SK-N-SH (cell line): ENCODE results near the gene KCNJ2. TPM values are rescaled to one million over a fixed set of nuclear protein-coding genes. Genes with fewer than 3 reads are reported as not detected.

Experiments used
- CTCF ChIA-PET: fragments of 300-600, 350-600 bp; formaldehyde crosslinking; extraction: SDS; loops from one replicate; lab custom pipeline; 2021; lab: Yijun Ruan, JAX
- POLR2A ChIA-PET: fragments of 350-600 bp; sonication (Branson Sonifier 250); formaldehyde crosslinking; extraction: SDS; loops from one replicate; lab custom pipeline; 2020; ENCODE audit warnings: antibody characterized with exemption, inconsistent platforms; lab: Yijun Ruan, JAX
- DNase-seq: peaks from one replicate; pipeline ENCODE4 v3.0.0; 2012
- H2AFZ ChIP-seq: fragments of 200-600 bp; sonication (generic); 2 replicates; pipeline ENCODE4 v1.8.1; 2016; ENCODE audit warnings: antibody characterized with exemption, mild to moderate bottlenecking, low read depth
- H3F3A ChIP-seq: fragments of 200-600 bp; sonication (generic); replicated peaks from 2 replicates; pipeline ENCODE3; 2016; ENCODE audit warnings: antibody characterized with exemption, mild to moderate bottlenecking; ENCODE audit not compliant: insufficient read depth
- H3K27ac ChIP-seq, 2 experiments: fragments of 200-500 bp in 1 of 2; fragments of 200-600 bp in 1 of 2; sonication (Bioruptor generic) in 1 of 2; sonication (generic), shearing (Covaris generic) in 1 of 2; 2 replicates each; pipeline versions ENCODE4 v1.5.1 to v1.6.1; 2014 to 2016; ENCODE audit warnings: low read depth in 2 of 2, inconsistent platforms in 1 of 2, low read length in 1 of 2, mild to moderate bottlenecking in 1 of 2, mixed read lengths in 1 of 2
- H3K27me3 ChIP-seq: fragments of 200-600 bp; sonication (generic), shearing (Covaris generic); 2 replicates; pipeline ENCODE4 v1.6.1; 2016; ENCODE audit warnings: mixed run types; ENCODE audit not compliant: insufficient read depth
- H3K36me3 ChIP-seq, 2 experiments: fragments of 200-500 bp in 1 of 2; fragments of 200-600 bp in 1 of 2; sonication (Bioruptor generic) in 1 of 2; sonication (generic) in 1 of 2; replicated peaks in 1 of 2; 2 replicates each; pipeline versions ENCODE3 to v1.5.1; 2014 to 2016; ENCODE audit warnings: low read length in 1 of 2, mild to moderate bottlenecking in 1 of 2; ENCODE audit not compliant: insufficient read depth in 2 of 2, control insufficient read depth in 1 of 2
- H3K4me1 ChIP-seq, 2 experiments: fragments of 200-500 bp in 1 of 2; fragments of 200-600 bp in 1 of 2; sonication (Bioruptor generic) in 1 of 2; sonication (generic), shearing (Covaris generic) in 1 of 2; 2 replicates each; pipeline versions ENCODE4 v1.5.1 to v1.6.1; 2014 to 2016; ENCODE audit warnings: low read depth in 1 of 2, low read length in 1 of 2, mixed run types in 1 of 2; ENCODE audit not compliant: insufficient read depth in 2 of 2, control insufficient read depth in 1 of 2
- H3K4me2 ChIP-seq: fragments of 200-600 bp; sonication (generic), shearing (Covaris generic); 2 replicates; pipeline ENCODE4 v1.6.1; 2017; ENCODE audit warnings: mixed run types
- H3K4me3 ChIP-seq, 2 experiments: fragments of 200-500 bp in 1 of 2; fragments of 200-600 bp in 1 of 2; sonication (Bioruptor generic) in 1 of 2; sonication (generic), shearing (Covaris generic) in 1 of 2; 2 replicates each; pipeline versions ENCODE4 v1.5.1 to v1.8.1; 2014 to 2016; ENCODE audit warnings: low read depth in 2 of 2, inconsistent platforms in 1 of 2, low read length in 1 of 2, mild to moderate bottlenecking in 1 of 2, mixed read lengths in 1 of 2, moderate library complexity in 1 of 2
- H3K79me2 ChIP-seq: fragments of 200-600 bp; sonication (generic); 2 replicates; pipeline ENCODE4 v1.8.1; 2017; ENCODE audit warnings: mild to moderate bottlenecking; ENCODE audit not compliant: insufficient read depth
- H3K9ac ChIP-seq: fragments of 200-600 bp; sonication (generic); 2 replicates; pipeline ENCODE4 v1.6.1; 2017; ENCODE audit warnings: mixed run types
- H3K9me2 ChIP-seq: fragments of 200-600 bp; sonication (generic); 2 replicates; pipeline ENCODE4 v1.6.1; 2017; ENCODE audit warnings: mixed run types
- H3K9me3 ChIP-seq: fragments of 200-600 bp; sonication (generic); 2 replicates; pipeline ENCODE4 v1.6.1; 2017; ENCODE audit warnings: mixed run types, mild to moderate bottlenecking, moderate library complexity
- H4K20me1 ChIP-seq: fragments of 200-600 bp; sonication (generic); 2 replicates; pipeline ENCODE4 v1.6.1; 2017; ENCODE audit warnings: mild to moderate bottlenecking, mixed run types; ENCODE audit not compliant: insufficient read depth
- EP300 ChIP-seq, 2 experiments: IDR thresholded peaks; 2 replicates each; pipeline versions ENCODE4 v1.4.0 to v1.6.1; 2012; ENCODE audit warnings: borderline replicate concordance in 1 of 2, low read depth in 1 of 2, low read length in 1 of 2
- EZH2phosphoT487 ChIP-seq: fragments of 200-600 bp; sonication (generic); IDR thresholded peaks from 2 replicates; pipeline ENCODE4 v1.6.1; 2017; ENCODE audit warnings: low read depth, mixed run types, mild to moderate bottlenecking, antibody characterized with exemption, moderate library complexity, borderline replicate concordance
- GABPA ChIP-seq: IDR thresholded peaks from 2 replicates; pipeline ENCODE4 v1.4.0; 2012; ENCODE audit warnings: low read depth, mild to moderate bottlenecking
- JUND ChIP-seq: IDR thresholded peaks from 2 replicates; pipeline ENCODE4 v1.4.0; 2012
- MAX ChIP-seq: IDR thresholded peaks from 2 replicates; pipeline ENCODE4 v1.4.0; 2012; ENCODE audit warnings: low read depth
- POLR2AphosphoS5 ChIP-seq: IDR thresholded peaks from 2 replicates; pipeline ENCODE4 v1.6.1; 2012; ENCODE audit warnings: low read depth, low read length
- RCOR1 ChIP-seq: fragments of 150-350 bp; IDR thresholded peaks from 2 replicates; pipeline ENCODE4 v1.6.1; 2017; ENCODE audit warnings: antibody characterized with exemption, low read length
- RXRA ChIP-seq: IDR thresholded peaks from 2 replicates; pipeline ENCODE4 v1.4.0; 2012; ENCODE audit warnings: low read depth, mild to moderate bottlenecking, borderline replicate concordance
- TCF12 ChIP-seq: IDR thresholded peaks from 2 replicates; pipeline ENCODE4 v1.4.0; 2012
- YY1 ChIP-seq: IDR thresholded peaks from 2 replicates; pipeline ENCODE4 v1.4.0; 2012; ENCODE audit warnings: low read depth, mild to moderate bottlenecking
- WGBS: methylation state at CpG from one replicate; pipeline ENCODE4 v1.1.6; 2017; ENCODE audit warnings: low lambda C conversion rate; 5-methylcytosine and 5-hydroxymethylcytosine counted together
- polyA plus RNA-seq, 3 experiments: library from polyadenylated mRNA; depleted of rRNA; stranded (reverse); fragments of >200 nt; gene quantifications; 2 replicates each; pipeline ENCODE4 v1.2.3, GENCODE V29; 2012
- TF ChIP-seq, protein P1 (sequence below): IDR thresholded peaks from 2 replicates; pipeline ENCODE4 v1.4.0; 2012; ENCODE audit warnings: low read depth, borderline replicate concordance
- TF ChIP-seq, protein P2 (sequence below): IDR thresholded peaks from 2 replicates; pipeline ENCODE4 v1.6.1; 2012; ENCODE audit warnings: mild to moderate bottlenecking, low read depth, low read length, moderate library complexity

The KCNJ2 gene
- polyA plus RNA-seq, 1 of the 3 experiments (the other 2 are of a cell fraction), result 0.21 TPM

GRCh38 chr17:70134042-70134441, 35.3 kb upstream of the KCNJ2 start:
- Histone ChIP-seq H3K36me3 (no peaks in the 10 kb centered on the region), H3K4me3 (no peak overlapping the region), H3K4me2 (no peak overlapping the region), H3K9me3 (no peaks in the 10 kb centered on the region), H3K27me3 (no peaks in the 10 kb centered on the region), H3F3A (no peaks in the 10 kb centered on the region), H3K9ac (no peak overlapping the region), H2AFZ (no peak overlapping the region), H4K20me1 (no peaks in the 10 kb centered on the region), H3K27ac (no peak overlapping the region), H3K79me2 (no peaks in the 10 kb centered on the region), H3K9me2 (no peaks in the 10 kb centered on the region), H3K4me1 (peaks cover 0 to 2% of the 10 kb centered on the region in 2 experiments; a peak in 2 of 4 replicates)
- DNase-seq, result no peak
- CTCF ChIA-PET, result interaction anchor here (1.8 kb wide), 1 partner anchor 527 kb away, joined by 5 read pairs; no protein-coding TSS in a partner anchor
- POLR2A ChIA-PET, result no interaction called here
- TF ChIP-seq MAX, result no peak
- TF ChIP-seq, protein P1, sequence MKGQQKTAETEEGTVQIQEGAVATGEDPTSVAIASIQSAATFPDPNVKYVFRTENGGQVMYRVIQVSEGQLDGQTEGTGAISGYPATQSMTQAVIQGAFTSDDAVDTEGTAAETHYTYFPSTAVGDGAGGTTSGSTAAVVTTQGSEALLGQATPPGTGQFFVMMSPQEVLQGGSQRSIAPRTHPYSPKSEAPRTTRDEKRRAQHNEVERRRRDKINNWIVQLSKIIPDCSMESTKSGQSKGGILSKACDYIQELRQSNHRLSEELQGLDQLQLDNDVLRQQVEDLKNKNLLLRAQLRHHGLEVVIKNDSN, result no peak
- TF ChIP-seq, protein P2, sequence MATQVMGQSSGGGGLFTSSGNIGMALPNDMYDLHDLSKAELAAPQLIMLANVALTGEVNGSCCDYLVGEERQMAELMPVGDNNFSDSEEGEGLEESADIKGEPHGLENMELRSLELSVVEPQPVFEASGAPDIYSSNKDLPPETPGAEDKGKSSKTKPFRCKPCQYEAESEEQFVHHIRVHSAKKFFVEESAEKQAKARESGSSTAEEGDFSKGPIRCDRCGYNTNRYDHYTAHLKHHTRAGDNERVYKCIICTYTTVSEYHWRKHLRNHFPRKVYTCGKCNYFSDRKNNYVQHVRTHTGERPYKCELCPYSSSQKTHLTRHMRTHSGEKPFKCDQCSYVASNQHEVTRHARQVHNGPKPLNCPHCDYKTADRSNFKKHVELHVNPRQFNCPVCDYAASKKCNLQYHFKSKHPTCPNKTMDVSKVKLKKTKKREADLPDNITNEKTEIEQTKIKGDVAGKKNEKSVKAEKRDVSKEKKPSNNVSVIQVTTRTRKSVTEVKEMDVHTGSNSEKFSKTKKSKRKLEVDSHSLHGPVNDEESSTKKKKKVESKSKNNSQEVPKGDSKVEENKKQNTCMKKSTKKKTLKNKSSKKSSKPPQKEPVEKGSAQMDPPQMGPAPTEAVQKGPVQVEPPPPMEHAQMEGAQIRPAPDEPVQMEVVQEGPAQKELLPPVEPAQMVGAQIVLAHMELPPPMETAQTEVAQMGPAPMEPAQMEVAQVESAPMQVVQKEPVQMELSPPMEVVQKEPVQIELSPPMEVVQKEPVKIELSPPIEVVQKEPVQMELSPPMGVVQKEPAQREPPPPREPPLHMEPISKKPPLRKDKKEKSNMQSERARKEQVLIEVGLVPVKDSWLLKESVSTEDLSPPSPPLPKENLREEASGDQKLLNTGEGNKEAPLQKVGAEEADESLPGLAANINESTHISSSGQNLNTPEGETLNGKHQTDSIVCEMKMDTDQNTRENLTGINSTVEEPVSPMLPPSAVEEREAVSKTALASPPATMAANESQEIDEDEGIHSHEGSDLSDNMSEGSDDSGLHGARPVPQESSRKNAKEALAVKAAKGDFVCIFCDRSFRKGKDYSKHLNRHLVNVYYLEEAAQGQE, result no peak
- TF ChIP-seq YY1, result no peak
- WGBS, result 76% methylated on average over 8 of the region's 8 CpGs

GRCh38 chr17:70134777-70135176, 34.6 kb upstream of the KCNJ2 start:
- TF ChIP-seq TCF12 (no peak), YY1 (no peak), GABPA (no peak), MAX (no peak), EZH2phosphoT487 (no peak), JUND (no peak), POLR2AphosphoS5 (no peak), RCOR1 (no peak), RXRA (no peak), EP300 (IDR thresholded peaks at IDR 0.05; ENCODE audit: borderline replicate concordance in 1 of 2, low read depth in 1 of 2, low read length in 1 of 2) (no peak)
- TF ChIP-seq, protein P1, result no peak
- no peak overlapping the region for H3K4me2 ChIP-seq
- no peaks in the 10 kb centered on the region for H3K36me3 ChIP-seq
- 86% methylated on average over 1 of the region's 1 CpG for WGBS
- H3K27ac ChIP-seq, result no peak overlapping the region
- no peaks in the 10 kb centered on the region for H4K20me1 ChIP-seq
- peaks cover 0 to 2% of the 10 kb centered on the region in 2 experiments; a peak in 2 of 4 replicates for H3K4me1 ChIP-seq
- H3K79me2 ChIP-seq, result no peaks in the 10 kb centered on the region
- H3K9me3 ChIP-seq, result no peaks in the 10 kb centered on the region
- no peak overlapping the region for H3K9ac ChIP-seq
- H2AFZ ChIP-seq, result no peak overlapping the region
- no peak for DNase-seq
- H3K9me2 ChIP-seq, result no peaks in the 10 kb centered on the region
- POLR2A ChIA-PET, result no interaction called here
- no peaks in the 10 kb centered on the region for H3F3A ChIP-seq
- CTCF ChIA-PET, result interaction anchor here (1.2 kb wide), 1 partner anchor 609 kb away, joined by 6 read pairs; no protein-coding TSS in a partner anchor
- no peaks in the 10 kb centered on the region for H3K27me3 ChIP-seq
- H3K4me3 ChIP-seq, result no peak overlapping the region
